Amniotic epithelial cell (primary cell): ENCODE results near the gene LRRC8C.

ENCODE experiments used
- DNase-seq: peaks from one replicate; pipeline ENCODE4 v3.0.0-alpha.2; 2010; ENCODE audit warnings: low read depth

Gene LRRC8C

GRCh38 chr1:89633800-89634625, 1.1 kb downstream of the LRRC8C start:
- DNase-seq = peak; percentile 46

GRCh38 chr1:89635825-89636815, 3.2 kb downstream of the LRRC8C start:
- DNase-seq = peak; percentile 70

- DNase-seq = no peak
Observed at GRCh38 chr1:89637496-89637895, 4.6 kb downstream of the LRRC8C start.

- peak; percentile 46 for DNase-seq
Observed at GRCh38 chr1:89640440-89640839, 7.5 kb downstream of the LRRC8C start.

- DNase-seq = peak; percentile 57
Observed at GRCh38 chr1:89641781-89642180, 8.9 kb downstream of the LRRC8C start.

- DNase-seq = no peak
Observed at GRCh38 chr1:89643577-89643976, 10.7 kb downstream of the LRRC8C start.

GRCh38 chr1:89644119-89644814, 11.3 kb downstream of the LRRC8C start:
- DNase-seq = no peak

- DNase-seq = no peak
Observed at GRCh38 chr1:89646259-89646658, 13.3 kb downstream of the LRRC8C start.

- DNase-seq = no peak
Observed at GRCh38 chr1:89649783-89650182, 16.9 kb downstream of the LRRC8C start.

- DNase-seq = no peak
Observed at GRCh38 chr1:89652373-89652772, 19.5 kb downstream of the LRRC8C start.

- DNase-seq = no peak
Observed at GRCh38 chr1:89657886-89658285, 25.0 kb downstream of the LRRC8C start.

GRCh38 chr1:89659322-89660081, 26.6 kb downstream of the LRRC8C start:
- peak; percentile 22 for DNase-seq

- DNase-seq = peak; percentile 23
Observed at GRCh38 chr1:89660224-89661061, 27.5 kb downstream of the LRRC8C start.

GRCh38 chr1:89665941-89666340, 33.0 kb downstream of the LRRC8C start:
- DNase-seq = no peak

- no peak for DNase-seq
Observed at GRCh38 chr1:89666640-89667039, 33.7 kb downstream of the LRRC8C start.

GRCh38 chr1:89667691-89668090, 34.8 kb downstream of the LRRC8C start:
- no peak for DNase-seq

- no peak for DNase-seq
Observed at GRCh38 chr1:89668961-89669360, 36.0 kb downstream of the LRRC8C start.

GRCh38 chr1:89669441-89669840, 36.5 kb downstream of the LRRC8C start:
- no peak for DNase-seq

GRCh38 chr1:89670163-89670562, 37.2 kb downstream of the LRRC8C start:
- peak; percentile 39 for DNase-seq

- no peak for DNase-seq
Observed at GRCh38 chr1:89670711-89671110, 37.8 kb downstream of the LRRC8C start.
